DND-41 (cell line): ENCODE results near the gene CDH23.

ENCODE experiments used
- EZH2 ChIP-seq: IDR thresholded peaks from 3 replicates; pipeline ENCODE4 v1.6.1; 2012; ENCODE audit warnings: borderline replicate concordance, low read depth, mild to moderate bottlenecking, moderate library complexity, low read length, inconsistent platforms; ENCODE audit not compliant: severe bottlenecking
- TF ChIP-seq, protein P1 (sequence below): IDR thresholded peaks from 2 replicates; pipeline ENCODE4 v1.5.1; 2012; ENCODE audit warnings: borderline replicate concordance, low read length, moderate library complexity, mild to moderate bottlenecking; ENCODE audit not compliant: poor library complexity, severe bottlenecking; ENCODE audit errors: extremely low read depth

DNA sequence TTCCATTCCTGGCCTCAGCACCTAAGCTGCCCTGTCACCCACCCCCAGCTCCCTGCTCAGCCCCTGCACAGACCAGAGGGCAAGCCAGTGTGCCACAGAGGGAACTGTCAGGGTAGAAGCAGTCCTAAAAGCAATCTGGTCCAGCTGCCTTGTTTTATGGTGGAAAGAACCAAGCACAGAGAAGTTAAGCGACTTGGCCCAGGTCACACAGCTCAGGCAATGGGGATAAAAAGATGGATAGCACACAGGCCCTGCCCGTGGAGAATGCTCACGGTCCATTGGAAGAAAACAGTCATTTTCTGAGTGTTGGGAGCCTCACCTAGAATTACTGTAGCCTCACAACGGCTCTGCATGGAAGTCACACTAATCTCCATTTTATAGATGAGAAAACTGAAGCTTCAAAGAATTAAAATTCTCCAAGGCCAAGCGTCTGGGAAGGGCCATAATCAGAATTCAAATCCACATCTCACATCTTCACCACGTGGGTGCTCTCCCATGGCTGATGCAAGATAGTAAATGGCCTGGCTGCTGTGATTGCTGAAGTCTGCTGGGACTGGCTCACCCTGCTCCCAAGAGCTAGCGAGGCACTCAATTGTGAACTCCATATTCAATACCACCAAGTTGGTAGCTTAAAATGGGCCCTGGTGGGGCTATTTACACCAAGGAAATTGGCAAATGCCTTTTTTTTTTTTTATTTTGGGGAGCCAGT, 296.0 kb downstream of the CDH23 start:
- TF ChIP-seq, protein P1, sequence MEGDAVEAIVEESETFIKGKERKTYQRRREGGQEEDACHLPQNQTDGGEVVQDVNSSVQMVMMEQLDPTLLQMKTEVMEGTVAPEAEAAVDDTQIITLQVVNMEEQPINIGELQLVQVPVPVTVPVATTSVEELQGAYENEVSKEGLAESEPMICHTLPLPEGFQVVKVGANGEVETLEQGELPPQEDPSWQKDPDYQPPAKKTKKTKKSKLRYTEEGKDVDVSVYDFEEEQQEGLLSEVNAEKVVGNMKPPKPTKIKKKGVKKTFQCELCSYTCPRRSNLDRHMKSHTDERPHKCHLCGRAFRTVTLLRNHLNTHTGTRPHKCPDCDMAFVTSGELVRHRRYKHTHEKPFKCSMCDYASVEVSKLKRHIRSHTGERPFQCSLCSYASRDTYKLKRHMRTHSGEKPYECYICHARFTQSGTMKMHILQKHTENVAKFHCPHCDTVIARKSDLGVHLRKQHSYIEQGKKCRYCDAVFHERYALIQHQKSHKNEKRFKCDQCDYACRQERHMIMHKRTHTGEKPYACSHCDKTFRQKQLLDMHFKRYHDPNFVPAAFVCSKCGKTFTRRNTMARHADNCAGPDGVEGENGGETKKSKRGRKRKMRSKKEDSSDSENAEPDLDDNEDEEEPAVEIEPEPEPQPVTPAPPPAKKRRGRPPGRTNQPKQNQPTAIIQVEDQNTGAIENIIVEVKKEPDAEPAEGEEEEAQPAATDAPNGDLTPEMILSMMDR = no peak
- no peak for TF ChIP-seq EZH2
